Keratinocyte (primary cell): Measurements from ENCODE around the gene ADGRB2. TPM values are rescaled to one million over a fixed set of nuclear protein-coding genes. Genes with fewer than 3 reads are reported as not detected.

Experiments used
- DNase-seq: peaks from one replicate; pipeline ENCODE4 v3.0.0-alpha.2; 2011; ENCODE audit warnings: low read depth, missing footprints, low spot score
- FAIRE-seq: peaks from 2 replicates; lab custom pipeline; 2011; peaks lifted over from hg19 to GRCh38; lab: Jason Lieb, UNC
- H2AFZ ChIP-seq: 2 replicates; pipeline ENCODE4 v1.6.0; 2012; ENCODE audit warnings: low read length, control low read depth, inconsistent platforms; ENCODE audit not compliant: control insufficient read depth
- H3K27ac ChIP-seq: 2 replicates; pipeline ENCODE4 v1.5.1; 2011; ENCODE audit warnings: low read length; ENCODE audit not compliant: control insufficient read depth, insufficient read depth
- H3K27me3 ChIP-seq: 3 replicates; pipeline ENCODE4 v1.6.0; 2011; ENCODE audit warnings: low read length; ENCODE audit not compliant: control insufficient read depth, insufficient read depth; ENCODE audit errors: extremely low read depth
- H3K36me3 ChIP-seq, 2 experiments: 2 replicates in 1 of 2; 3 replicates in 1 of 2; pipeline ENCODE4 v1.5.1; 2011; ENCODE audit warnings: low read length in 2 of 2, mild to moderate bottlenecking in 1 of 2; ENCODE audit not compliant: control insufficient read depth in 2 of 2, insufficient read depth in 2 of 2; ENCODE audit errors: extremely low read depth in 1 of 2
- H3K4me1 ChIP-seq: 3 replicates; pipeline ENCODE4 v1.5.1; 2011; ENCODE audit warnings: low read length; ENCODE audit not compliant: control insufficient read depth, insufficient read depth; ENCODE audit errors: extremely low read depth
- H3K4me2 ChIP-seq: 3 replicates; pipeline ENCODE4 v1.6.0; 2011; ENCODE audit warnings: low read depth, low read length; ENCODE audit not compliant: control insufficient read depth, insufficient read depth; ENCODE audit errors: extremely low read depth
- H3K4me3 ChIP-seq, 3 experiments: fragments of 200-600 bp in 1 of 3; sonication (generic) in 1 of 3; 2 replicates in 2 of 3; 3 replicates in 1 of 3; pipeline ENCODE4 v1.5.1; 2011 to 2016; ENCODE audit warnings: low read length in 3 of 3, mild to moderate bottlenecking in 3 of 3, control low read depth in 2 of 3, inconsistent platforms in 1 of 3, low read depth in 1 of 3, mixed read lengths in 1 of 3, mixed run types in 1 of 3, moderate library complexity in 1 of 3; ENCODE audit not compliant: control insufficient read depth in 2 of 3, insufficient read depth in 2 of 3; ENCODE audit errors: extremely low read depth in 1 of 3
- H3K79me2 ChIP-seq: 2 replicates; pipeline ENCODE4 v1.6.0; 2012; ENCODE audit warnings: low read length; ENCODE audit not compliant: control insufficient read depth, insufficient read depth
- H3K9ac ChIP-seq: 3 replicates; pipeline ENCODE4 v1.6.0; 2011; ENCODE audit warnings: low read length; ENCODE audit not compliant: control insufficient read depth, insufficient read depth; ENCODE audit errors: extremely low read depth
- H3K9me1 ChIP-seq: 3 replicates; pipeline ENCODE4 v1.6.0; 2011; ENCODE audit warnings: low read length; ENCODE audit not compliant: control insufficient read depth, insufficient read depth; ENCODE audit errors: extremely low read depth
- H3K9me3 ChIP-seq: 2 replicates; pipeline ENCODE4 v1.5.1; 2012; ENCODE audit warnings: low read depth, low read length; ENCODE audit not compliant: control insufficient read depth
- H4K20me1 ChIP-seq: 3 replicates; pipeline ENCODE4 v1.6.0; 2011; ENCODE audit warnings: low read length; ENCODE audit not compliant: control insufficient read depth, insufficient read depth; ENCODE audit errors: extremely low read depth
- EZH2 ChIP-seq: IDR thresholded peaks from one replicate; pipeline ENCODE4 v1.6.1; 2012; ENCODE audit warnings: inconsistent platforms, mild to moderate bottlenecking, low read length, moderate library complexity
- dilution Hi-C: fragments of 300-500 bp; cut with MboI; formaldehyde crosslinking; loops from one replicate; pipeline ENCODE4 v1.7.0; 2020; ENCODE audit warnings: low sequenced_read_pairs; ENCODE audit not compliant: extremely low pct_ligation_motif_present
- polyA plus RNA-seq, 5 experiments: library from polyadenylated mRNA; depleted of rRNA in 3 of 5; stranded (reverse) in 3 of 5; stranded (forward) in 1 of 5; unstranded in 1 of 5; fragments of >200 nt; gene quantifications; 1 replicate in 1 of 5; 2 replicates in 3 of 5; 3 replicates in 1 of 5; pipeline versions ENCODE4 v1.2.1 to v1.2.3, GENCODE V29; 2011 to 2012; ENCODE audit warnings: missing spikeins in 2 of 5, low read depth in 1 of 5, low replicate concordance in 1 of 5
- TF ChIP-seq, protein P1 (sequence below), 3 experiments: IDR thresholded peaks in 1 of 3; conservative IDR thresholded peaks in 1 of 3; optimal IDR thresholded peaks in 1 of 3; 2 replicates in 2 of 3; 3 replicates in 1 of 3; pipeline versions ENCODE3 to v1.5.1; 2011; ENCODE audit warnings: low read length in 3 of 3, mild to moderate bottlenecking in 3 of 3, moderate library complexity in 2 of 3, control low read depth in 1 of 3, inconsistent platforms in 1 of 3; ENCODE audit not compliant: insufficient read depth in 2 of 3; ENCODE audit errors: extremely low read depth in 1 of 3

The ADGRB2 gene
- polyA plus RNA-seq, 1 donor (not counting 4 experiments of a cell fraction or from before 2014, with no cell fraction given), result 0.68 TPM

DNA sequence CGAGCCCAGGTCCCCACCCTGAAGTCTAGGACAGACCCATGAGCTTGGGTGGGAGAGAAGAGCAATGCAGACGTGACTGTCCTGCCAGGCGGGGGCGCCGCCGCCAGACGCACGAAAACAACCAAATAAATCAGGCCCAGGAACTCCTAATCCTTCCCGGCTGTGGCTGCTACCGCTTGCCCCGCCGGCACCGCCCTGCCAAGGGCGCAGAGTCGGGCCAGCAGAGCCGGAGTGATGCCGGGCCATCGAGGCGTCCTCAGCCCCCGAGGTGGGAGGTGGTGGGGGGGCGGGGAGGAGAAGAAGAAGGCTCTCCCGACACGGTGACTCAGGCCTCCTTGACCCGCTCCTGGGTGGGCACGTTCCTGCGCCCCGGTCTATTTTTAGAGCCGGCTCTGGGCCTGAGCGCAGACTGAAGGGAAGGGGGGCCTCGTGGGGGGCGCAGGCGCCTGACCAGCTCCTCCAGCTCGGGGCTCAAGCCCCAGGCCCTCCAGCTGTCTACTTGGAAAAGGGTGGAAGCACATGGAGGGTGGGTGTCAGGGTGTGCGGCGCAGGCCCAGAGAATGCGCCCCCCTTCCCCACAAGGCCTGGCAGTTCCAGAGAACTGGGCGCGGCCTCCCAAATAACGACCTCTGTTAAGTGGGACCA, 49.6 kb downstream of the ADGRB2 start:
- FAIRE-seq (no peak), DNase-seq (peak; percentile 40)
- Histone ChIP-seq H3K27me3 (no peaks in the 10 kb centered on the region), H3K4me3 (no peak overlapping the region), H3K4me1 (peaks cover 48% of the 10 kb centered on the region), H3K27ac (no peak overlapping the region), H3K9ac (no peak overlapping the region), H3K9me3 (no peaks in the 10 kb centered on the region), H3K79me2 (no peaks in the 10 kb centered on the region), H3K4me2 (peak overlapping the region; percentile 20), H3K9me1 (peaks cover 4% of the 10 kb centered on the region), H2AFZ (peak overlapping the region; percentile 10), H3K36me3 (no peaks in the 10 kb centered on the region), H4K20me1 (no peaks in the 10 kb centered on the region)
- no peak for TF ChIP-seq EZH2
- TF ChIP-seq, protein P1, sequence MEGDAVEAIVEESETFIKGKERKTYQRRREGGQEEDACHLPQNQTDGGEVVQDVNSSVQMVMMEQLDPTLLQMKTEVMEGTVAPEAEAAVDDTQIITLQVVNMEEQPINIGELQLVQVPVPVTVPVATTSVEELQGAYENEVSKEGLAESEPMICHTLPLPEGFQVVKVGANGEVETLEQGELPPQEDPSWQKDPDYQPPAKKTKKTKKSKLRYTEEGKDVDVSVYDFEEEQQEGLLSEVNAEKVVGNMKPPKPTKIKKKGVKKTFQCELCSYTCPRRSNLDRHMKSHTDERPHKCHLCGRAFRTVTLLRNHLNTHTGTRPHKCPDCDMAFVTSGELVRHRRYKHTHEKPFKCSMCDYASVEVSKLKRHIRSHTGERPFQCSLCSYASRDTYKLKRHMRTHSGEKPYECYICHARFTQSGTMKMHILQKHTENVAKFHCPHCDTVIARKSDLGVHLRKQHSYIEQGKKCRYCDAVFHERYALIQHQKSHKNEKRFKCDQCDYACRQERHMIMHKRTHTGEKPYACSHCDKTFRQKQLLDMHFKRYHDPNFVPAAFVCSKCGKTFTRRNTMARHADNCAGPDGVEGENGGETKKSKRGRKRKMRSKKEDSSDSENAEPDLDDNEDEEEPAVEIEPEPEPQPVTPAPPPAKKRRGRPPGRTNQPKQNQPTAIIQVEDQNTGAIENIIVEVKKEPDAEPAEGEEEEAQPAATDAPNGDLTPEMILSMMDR (optimal IDR thresholded peaks at IDR 0.05 in 1 of 3, IDR thresholded peaks at IDR 0.05 in 1 of 3, conservative IDR thresholded peaks at IDR 0.05 in 1 of 3; ENCODE audit: extremely low read depth in 1 of 3, insufficient read depth in 2 of 3, low read length in 3 of 3), result peak; percentile 38 to 85 (median 51)
- dilution Hi-C loops, result no loop called here

DNA sequence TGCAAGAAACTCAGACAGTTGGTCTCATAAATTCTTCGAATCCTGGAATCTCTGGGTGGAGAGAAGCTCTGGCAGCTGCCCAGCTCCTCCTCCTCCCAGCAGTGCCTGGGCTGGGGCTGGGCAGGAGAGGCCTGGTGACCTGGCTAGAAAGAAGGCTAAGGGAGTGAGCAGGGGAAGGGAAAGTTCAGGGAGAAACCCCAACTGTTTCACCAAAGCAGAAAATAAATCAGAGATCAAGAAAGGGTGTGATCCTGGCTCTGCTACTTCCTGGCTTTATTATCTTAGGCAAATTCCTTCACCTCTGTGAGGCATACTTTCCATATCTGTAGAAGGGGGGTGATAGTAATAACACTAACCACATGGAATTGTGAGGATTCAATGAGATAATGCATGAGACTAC, 51.5 kb downstream of the ADGRB2 start:
- Histone ChIP-seq H3K4me2 (peak overlapping the region; percentile 22), H3K4me3 (no peak overlapping the region), H3K4me1 (peaks cover 30% of the 10 kb centered on the region), H4K20me1 (no peaks in the 10 kb centered on the region), H2AFZ (peak overlapping the region; percentile 51), H3K27ac (no peak overlapping the region), H3K9me3 (no peaks in the 10 kb centered on the region), H3K27me3 (no peaks in the 10 kb centered on the region), H3K9ac (peak overlapping the region; percentile 16), H3K9me1 (peaks cover under 1% of the 10 kb centered on the region), H3K36me3 (no peaks in the 10 kb centered on the region), H3K79me2 (no peaks in the 10 kb centered on the region)
- dilution Hi-C loops, result no loop called here
- no peak for DNase-seq
- no peak for TF ChIP-seq EZH2
- TF ChIP-seq, protein P1 (optimal IDR thresholded peaks at IDR 0.05 in 1 of 3, IDR thresholded peaks at IDR 0.05 in 1 of 3, conservative IDR thresholded peaks at IDR 0.05 in 1 of 3; ENCODE audit: extremely low read depth in 1 of 3, insufficient read depth in 2 of 3, low read length in 3 of 3), result no peak
- FAIRE-seq, result no peak
